ENCODE results near the gene STON1.

DNA sequence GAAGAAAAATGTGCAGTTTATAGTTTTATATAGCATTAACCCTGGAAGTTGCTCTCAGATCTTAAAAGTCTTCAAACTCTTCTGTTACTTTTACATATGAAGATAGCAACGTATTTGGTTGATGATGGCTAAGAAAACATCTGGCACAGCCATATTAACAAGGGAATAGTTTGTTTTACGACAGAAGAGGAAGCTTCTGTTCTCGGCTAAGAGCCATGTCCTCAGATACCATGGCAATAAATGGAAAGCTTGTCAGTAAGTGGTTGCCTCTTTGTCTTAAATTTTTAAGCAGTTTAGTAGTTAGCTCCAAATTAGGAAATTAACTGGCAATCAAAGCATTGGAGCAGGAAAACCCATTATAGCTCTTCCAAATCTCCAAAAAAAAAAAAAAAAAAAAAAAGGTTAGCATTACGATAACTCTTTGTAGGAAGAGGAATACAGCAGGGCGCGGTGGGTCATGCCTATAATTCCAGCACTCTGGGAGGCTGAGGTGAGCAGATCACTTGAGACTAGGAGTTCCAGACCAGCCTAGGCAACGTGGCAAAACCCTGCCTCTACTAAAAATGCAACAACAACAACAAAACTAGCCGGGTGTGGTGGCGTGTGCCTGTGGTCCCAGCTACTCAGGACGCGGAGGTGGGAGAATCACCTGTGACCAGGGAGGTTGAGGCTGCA lies 4.5 kb upstream of the STON1 start:
- TF ChIP-seq, protein P1, sequence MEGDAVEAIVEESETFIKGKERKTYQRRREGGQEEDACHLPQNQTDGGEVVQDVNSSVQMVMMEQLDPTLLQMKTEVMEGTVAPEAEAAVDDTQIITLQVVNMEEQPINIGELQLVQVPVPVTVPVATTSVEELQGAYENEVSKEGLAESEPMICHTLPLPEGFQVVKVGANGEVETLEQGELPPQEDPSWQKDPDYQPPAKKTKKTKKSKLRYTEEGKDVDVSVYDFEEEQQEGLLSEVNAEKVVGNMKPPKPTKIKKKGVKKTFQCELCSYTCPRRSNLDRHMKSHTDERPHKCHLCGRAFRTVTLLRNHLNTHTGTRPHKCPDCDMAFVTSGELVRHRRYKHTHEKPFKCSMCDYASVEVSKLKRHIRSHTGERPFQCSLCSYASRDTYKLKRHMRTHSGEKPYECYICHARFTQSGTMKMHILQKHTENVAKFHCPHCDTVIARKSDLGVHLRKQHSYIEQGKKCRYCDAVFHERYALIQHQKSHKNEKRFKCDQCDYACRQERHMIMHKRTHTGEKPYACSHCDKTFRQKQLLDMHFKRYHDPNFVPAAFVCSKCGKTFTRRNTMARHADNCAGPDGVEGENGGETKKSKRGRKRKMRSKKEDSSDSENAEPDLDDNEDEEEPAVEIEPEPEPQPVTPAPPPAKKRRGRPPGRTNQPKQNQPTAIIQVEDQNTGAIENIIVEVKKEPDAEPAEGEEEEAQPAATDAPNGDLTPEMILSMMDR (conservative IDR thresholded peaks at IDR 0.05; ENCODE audit: low read depth, low read length): no peak
- no peak for TF ChIP-seq CHD1 (IDR thresholded peaks at IDR 0.05; ENCODE audit: low read depth, low read length)
- TF ChIP-seq, protein P2, sequence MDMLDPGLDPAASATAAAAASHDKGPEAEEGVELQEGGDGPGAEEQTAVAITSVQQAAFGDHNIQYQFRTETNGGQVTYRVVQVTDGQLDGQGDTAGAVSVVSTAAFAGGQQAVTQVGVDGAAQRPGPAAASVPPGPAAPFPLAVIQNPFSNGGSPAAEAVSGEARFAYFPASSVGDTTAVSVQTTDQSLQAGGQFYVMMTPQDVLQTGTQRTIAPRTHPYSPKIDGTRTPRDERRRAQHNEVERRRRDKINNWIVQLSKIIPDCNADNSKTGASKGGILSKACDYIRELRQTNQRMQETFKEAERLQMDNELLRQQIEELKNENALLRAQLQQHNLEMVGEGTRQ (IDR thresholded peaks at IDR 0.05; ENCODE audit: low read depth, low read length): no peak
- TF ChIP-seq POLR2A (IDR thresholded peaks at IDR 0.05; ENCODE audit: low read depth, low read length): no peak
- TF ChIP-seq BHLHE40 (IDR thresholded peaks at IDR 0.05; ENCODE audit: low read depth, low read length): no peak
- TF ChIP-seq RAD21 (IDR thresholded peaks at IDR 0.05; ENCODE audit: low read length): no peak
- TF ChIP-seq, protein P3, sequence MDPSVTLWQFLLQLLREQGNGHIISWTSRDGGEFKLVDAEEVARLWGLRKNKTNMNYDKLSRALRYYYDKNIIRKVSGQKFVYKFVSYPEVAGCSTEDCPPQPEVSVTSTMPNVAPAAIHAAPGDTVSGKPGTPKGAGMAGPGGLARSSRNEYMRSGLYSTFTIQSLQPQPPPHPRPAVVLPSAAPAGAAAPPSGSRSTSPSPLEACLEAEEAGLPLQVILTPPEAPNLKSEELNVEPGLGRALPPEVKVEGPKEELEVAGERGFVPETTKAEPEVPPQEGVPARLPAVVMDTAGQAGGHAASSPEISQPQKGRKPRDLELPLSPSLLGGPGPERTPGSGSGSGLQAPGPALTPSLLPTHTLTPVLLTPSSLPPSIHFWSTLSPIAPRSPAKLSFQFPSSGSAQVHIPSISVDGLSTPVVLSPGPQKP (IDR thresholded peaks at IDR 0.05; ENCODE audit: borderline replicate concordance, low read depth, low read length): no peak
- TF ChIP-seq RCOR1 (IDR thresholded peaks at IDR 0.05; ENCODE audit: insufficient replicate concordance, low read length): no peak
- TF ChIP-seq MAFK (IDR thresholded peaks at IDR 0.05; ENCODE audit: low read depth, low read length): no peak
- no peak for TF ChIP-seq FOS (IDR thresholded peaks at IDR 0.05; ENCODE audit: low read depth, low read length)
- TF ChIP-seq RFX5 (IDR thresholded peaks at IDR 0.05; ENCODE audit: low read depth, low read length): no peak
- TF ChIP-seq SMC3 (IDR thresholded peaks at IDR 0.05; ENCODE audit: low read depth, low read length): no peak
- TF ChIP-seq NFE2L2 (IDR thresholded peaks at IDR 0.05; ENCODE audit: low read depth, low read length): no peak
- TF ChIP-seq MAZ (IDR thresholded peaks at IDR 0.05; ENCODE audit: borderline replicate concordance, low read depth, low read length): no peak
